HG03175 (cell line): ENCODE data around the gene RILPL2.
"Not testable (repeated sequence)": the region's sequence is repeated elsewhere in the genome, so short reads cannot be mapped to it uniquely, and the experiment has no call there.

Experiments used
- ATAC-seq: cut with Tn5 transposase; IDR thresholded peaks from one replicate; pipeline ENCODE4 v1.9.1; 2021; ENCODE audit warnings: mild to moderate bottlenecking, moderate library complexity; ENCODE audit not compliant: unreplicated experiment

The RILPL2 gene

DNA sequence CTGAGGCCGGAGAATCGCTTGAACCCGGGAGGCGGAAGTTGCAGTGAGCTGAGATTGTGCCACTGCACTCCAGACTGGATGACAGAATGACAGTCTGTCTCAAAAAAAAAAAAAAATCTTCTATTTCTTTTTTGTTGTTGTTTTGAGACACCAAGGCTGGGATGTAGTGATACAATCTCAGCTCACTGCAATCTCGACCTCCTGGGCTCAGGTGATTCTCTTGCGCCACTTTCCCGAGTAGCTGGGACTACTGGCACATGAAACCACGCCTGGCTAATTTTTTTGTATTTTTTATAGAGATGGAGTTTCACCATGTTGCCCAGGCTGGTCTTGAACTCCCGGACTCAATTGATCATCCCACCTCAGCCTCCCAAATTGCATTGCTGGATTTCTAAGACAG, 14.2 kb upstream of the RILPL2 start:
- no peak for ATAC-seq

DNA sequence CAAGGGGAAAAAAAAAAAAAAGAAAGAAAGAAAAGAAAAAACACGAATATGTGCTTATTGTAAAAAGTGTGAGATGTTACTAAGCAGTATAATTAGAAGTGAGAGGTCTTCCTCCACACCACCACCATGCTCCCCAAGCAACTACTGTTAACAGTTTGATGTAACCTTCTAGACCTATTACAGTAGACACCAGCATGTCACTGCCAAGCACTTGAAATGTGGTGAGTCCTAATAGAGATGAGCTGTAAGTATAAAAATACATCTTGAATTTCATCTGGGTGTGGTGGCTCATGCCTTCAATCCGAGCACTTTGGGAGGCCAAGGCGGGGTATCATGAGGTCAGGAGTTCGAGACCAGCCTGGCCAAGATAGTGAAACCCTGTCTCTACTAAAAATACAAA, 13.4 kb upstream of the RILPL2 start:
- ATAC-seq = no peak

DNA sequence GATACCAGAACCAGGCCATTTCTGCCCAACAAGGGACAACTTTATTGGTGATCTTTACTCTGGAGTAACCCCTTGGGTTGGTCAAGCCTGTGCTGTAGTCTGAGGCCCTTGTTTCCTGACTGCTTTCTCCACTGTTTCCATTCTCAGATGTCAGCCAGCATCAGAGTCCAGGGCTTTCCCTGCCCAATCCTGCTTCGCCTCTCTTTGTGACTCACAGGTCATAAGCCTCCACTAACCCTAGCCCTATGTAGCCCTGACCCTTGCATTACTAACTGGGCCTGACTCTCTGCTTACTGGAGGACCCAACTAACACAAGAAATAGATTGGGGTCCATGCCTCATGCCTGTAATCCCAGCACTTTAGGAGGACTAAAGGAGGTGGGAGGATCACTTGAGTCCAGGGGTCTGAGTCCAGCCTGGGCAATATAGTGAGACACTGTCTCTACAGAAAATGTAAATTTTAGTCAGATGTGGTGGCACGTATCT, 12.8 kb upstream of the RILPL2 start:
- ATAC-seq = no peak

DNA sequence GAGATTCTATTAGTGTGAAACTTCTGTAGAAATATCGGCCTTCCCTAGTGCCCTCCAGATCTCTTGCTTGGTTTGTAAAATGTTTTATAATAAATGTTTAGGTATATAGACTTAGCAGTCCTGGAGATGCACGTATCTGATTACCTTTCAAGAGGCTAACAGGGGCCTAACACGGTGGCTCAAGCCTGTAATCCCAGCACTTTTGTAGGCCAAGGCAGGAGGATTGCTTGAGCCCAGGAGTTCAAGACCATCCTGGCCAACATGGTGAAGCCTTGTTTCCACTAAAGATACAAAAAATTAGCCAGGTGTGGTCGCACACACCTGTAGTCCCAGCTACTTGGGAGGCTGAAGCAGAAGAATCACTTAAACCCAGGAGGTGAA, 9.8 kb upstream of the RILPL2 start:
- ATAC-seq = no peak

DNA sequence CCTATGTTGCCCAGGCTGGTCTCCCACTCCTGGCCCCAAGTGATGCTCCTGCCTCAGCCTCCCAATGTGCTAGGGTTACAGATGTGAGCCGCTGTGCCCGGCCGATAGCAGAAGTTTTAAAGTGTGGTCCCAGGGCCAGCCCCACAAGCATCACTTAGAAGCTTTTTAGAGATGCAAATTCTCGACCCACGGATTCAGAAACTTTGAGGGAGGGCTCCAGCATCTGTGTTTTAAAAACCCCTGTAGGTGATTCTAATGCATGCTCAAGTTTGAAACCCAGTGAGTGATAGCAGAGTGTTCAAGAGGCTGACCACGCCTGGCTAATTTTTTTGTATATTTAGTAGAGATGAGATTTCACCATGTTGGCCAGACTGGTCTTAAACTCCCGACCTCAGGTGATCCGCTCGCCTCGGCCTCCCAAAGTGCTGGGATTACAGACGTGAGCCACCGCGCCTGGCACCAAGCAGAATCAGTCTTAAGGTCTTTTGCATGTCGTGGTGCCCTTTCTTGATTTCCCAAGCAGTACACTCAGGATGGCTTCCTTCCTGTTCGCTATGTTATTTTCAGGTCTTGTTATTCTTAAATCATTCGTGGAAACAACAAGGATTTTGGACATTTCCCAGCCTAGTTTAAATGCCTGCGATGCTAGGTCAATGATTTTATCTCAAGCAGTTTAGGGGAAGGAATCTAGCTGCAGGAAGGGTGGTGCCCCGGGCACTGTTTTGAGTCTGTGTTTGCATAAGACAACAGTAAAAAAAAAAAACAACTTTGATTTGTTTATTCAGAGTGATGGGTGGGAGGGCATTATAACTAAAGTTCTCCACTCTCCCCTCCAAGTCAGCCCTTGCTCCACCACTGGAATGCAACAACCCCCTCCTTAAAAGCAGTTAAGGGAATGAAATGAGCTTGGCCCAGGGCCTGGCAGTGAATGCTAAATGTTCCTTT, 9.2 kb upstream of the RILPL2 start:
- ATAC-seq = no peak

DNA sequence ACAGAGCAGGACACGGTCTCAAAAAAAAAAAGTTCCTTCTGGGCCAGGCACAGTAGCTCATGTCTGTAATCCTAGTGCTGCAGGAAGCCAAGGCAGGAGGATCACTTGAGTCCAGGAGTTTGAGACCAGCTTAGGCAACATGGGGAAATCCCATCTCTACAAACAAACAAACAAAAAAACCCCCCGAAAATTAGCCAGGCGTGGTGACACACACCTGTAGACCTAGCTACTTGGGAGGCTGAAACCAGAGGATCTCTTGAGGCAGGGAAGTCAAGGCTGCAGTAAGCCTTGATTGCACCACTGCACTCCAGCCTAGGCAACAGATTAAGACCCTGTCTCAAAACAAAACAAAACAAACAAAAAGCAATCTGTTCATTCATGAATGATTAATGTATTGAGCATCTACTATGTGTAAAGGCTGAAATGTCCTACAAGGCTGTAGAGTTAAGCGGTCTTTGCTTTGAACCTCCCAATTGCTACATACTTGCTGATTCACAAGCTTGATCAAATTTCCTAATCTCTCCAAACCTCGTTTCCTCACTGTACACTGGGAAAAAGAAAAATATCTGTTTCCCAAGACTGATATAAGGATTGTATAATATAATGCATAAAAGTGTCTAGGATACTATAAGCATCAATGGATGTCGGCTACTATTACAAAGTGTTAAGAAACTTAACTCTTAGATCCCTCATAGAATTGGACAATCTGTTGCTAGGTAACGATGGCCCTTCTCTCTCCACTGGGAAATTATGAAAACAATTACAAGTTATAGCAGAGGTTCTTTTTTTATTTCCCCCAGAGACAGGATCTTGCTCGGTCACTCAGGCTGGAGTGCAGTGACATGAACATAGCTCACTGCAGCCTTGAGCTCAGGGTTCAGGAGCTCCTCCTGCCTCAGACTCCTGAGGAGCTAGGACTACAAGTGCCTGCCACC, 7.9 kb upstream of the RILPL2 start:
- no peak for ATAC-seq

DNA sequence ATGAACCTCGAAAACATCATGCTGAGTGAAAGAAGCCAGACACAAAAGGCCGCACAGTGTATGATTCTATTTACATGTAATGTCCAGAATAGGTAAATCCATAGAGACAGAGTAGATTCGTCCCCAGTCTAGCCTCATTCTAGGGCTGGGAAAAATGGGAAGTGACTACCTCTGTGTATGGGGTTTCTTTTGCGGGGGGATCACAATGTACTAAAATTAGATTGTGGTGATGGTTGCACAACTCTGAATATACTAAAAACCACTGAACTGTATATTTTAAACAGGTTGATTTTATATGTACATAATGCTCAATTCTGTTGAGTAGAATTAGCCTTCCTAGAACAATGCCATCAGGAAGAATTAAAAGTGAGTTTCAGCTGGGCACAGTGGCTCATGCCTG, 6.3 kb upstream of the RILPL2 start:
- ATAC-seq = no peak

DNA sequence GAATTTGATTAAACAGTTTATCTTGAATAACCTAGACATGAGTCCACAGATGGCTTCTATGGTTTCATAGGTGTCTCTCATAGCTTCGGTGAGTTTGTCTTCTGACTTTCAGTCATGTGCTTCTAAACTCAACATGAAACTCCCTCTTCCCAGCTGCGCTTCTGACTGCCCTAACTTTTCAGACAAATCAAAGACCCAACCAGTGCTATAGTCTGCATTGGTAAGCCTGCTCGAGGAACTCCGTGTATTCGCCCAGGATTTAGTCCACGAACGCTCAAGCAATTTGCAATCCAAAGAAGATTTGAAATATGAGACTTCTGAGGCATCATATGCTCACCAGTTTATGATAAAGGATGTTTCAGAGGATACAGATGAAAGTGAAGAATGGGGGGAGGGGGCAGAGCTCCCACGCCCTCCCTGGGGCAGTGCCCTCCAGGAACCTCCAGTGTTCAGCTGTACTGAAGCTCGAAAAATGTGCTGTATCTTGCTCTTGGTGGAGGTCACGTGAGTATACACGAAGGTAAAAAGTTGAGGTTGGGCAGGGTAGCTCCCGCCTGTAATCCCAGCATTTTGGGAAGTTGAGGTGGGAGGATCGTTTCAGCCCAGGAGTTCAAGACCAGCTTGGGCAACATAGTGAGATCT, 5.2 kb upstream of the RILPL2 start:
- ATAC-seq = peak; percentile 36

DNA sequence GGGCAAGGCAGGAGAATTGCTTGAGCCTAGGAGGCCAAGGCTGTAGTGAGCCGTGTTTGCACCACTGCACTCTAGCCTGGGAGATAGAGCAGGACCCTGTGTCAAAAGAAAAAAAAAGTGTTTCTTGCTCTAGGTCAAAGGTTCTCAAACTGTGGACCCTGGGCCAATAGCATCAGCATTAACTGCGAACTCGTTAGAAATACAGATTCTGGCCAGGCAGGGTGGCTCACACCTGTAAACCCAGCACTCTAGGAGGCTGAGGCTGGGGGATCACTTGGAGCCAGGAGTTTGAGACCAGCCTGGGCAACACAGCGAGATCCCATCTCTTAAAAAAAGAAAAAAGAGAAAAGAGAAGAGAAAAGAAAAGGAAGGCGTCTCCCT, 858 bp downstream of the RILPL2 start:
- ATAC-seq = no peak

DNA sequence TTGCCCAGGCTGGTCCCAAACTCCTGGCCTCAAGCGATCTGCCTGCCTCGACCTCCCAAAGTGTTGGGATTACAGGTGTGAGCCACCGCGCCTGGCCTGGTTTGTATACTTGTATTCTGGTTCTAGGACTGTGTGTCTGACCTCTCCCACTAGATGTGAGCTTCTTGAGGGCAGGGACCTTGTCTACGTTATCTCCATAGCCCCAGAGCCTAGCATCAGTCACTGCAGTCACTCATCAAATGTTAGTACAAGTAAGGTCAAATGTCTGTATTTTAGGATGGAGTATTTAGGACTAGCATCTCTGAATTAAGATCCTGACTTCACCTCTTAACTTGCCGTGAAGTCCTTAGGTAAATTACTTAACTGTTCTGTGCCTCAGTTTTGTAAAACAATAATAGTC, 2.9 kb downstream of the RILPL2 start:
- ATAC-seq = no peak

DNA sequence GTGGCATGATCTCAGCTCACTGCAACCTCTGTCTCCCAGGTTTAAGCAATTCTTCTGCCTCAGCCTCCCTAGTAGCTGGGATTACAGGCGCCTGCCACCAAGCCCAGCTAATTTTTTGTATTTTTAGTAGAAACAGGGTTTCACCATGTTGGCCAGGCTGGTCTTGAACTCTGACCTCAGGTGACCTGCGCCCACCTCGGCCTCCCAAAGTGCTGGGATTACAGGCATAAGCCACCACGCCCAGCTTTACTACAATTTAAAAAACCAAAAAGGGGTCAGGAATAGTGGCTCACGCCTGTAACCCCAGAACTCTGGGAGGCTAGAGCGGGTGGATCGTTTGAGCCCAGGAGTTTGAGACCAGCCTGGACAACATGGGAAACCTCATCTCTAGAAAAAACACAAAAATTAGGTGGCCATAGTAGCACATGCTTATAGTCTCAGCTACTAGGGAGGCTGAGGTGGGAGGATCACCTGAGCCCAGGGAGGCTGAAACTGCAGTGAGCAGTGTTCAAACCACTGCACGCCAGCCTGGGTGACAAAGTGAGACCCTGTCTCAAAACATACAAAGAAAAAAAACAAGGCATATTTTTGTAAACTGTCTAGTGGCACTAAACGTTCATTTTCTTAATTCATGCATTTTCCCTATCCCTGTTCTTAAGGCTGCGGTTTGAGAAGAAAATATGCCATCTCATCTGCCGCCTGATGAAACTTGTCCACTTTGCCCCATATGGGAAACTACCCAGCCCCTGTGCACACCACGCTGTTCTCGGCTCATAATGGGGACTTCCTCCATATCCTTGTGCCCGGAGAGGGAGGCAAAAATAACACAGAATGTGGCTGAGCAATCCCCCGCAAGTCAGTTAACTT, 4.3 kb downstream of the RILPL2 start:
- not testable (repeated sequence) for ATAC-seq

DNA sequence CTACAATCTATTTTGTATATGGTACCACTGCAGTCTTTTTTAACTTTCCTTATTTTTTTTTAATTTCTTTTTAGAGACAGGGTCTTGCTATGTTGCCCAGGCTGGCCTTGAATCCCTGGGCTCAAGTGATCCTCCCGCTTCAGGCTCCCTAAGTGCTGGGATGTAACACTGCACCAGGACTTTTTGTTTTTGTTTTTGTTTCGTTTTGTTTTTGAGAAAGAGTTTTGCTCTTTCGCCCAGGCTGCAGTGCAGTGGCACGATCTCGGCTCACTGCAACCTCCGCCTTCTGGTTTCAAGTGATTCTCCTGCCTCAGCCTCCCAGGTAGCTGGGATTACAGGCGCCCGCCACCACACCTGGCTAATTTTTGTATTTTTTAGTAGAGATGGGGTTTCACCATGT, 7.4 kb downstream of the RILPL2 start:
- ATAC-seq = not testable (repeated sequence)

DNA sequence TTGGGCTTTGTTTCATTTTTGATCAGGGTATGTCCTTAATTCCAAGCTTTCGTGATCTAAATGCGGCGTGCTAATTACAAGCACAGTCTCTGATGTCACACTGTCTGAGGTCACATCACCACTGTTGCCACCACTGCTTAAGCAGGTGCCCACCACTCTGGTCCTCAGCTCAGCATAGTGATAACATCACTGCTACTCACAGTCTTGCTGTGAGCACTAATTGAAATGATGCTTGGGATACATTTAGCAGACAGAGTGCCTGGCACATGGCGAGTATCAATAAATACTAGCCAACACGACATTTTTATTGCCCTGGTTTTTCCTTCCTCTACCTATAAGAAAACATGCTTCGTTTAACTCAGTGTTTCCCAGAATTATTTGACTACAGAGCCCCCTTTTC, 7.9 kb downstream of the RILPL2 start:
- ATAC-seq = no peak

DNA sequence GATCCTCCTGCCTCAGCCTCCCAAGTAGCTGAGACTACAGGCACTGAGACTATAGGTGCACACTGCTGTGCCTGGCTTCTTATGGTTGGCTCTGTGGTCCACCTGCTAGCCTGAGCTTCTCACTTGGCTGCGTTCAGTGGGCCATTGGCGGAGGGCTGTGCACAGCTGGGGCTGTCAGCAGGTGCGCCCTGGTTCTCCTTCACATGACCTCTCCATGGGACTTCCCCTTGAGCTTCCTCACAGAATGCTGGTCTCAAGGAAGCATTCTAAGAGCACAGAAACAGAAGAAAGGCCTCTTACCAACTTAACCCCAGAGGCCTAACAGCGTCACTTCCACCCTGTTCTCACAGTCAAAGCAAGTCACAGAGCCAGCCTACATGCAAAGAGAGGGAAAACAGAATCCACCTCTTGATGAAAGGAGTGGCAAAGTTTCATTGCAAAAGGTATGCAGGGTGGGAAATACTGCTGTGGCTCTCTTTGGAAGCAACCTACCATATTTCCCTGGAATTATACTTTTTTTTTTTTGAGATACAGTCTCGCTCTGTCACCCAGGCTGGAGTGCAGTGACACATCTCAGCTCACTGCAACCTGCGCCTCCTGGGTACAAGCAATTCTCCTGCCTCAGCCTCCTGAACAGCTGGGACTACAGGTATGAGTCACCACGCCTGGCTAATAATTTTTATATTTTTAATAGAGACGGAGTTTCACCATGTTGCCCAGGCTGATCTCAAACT, 9.3 kb downstream of the RILPL2 start:
- peak; percentile 92 for ATAC-seq

DNA sequence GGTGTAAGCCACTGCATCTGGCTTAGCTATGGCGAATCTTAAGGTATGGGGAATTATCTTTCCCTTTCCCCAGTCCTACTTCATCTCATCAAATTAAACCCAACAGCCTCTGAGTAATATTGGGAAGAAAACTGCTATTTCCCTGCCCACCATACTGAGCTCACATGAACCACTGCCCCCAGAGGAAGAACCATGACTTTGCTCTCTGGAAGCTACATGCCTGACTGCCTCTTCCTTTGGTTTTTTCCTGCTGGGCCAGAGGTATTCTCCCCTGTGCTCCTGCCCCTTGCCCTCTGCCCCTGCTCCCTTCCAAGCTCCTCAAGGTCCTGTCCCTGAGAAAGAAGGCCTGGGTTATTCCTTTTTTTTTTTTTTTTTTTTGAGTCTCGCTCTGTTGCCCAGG, 15.2 kb downstream of the RILPL2 start:
- no peak for ATAC-seq

DNA sequence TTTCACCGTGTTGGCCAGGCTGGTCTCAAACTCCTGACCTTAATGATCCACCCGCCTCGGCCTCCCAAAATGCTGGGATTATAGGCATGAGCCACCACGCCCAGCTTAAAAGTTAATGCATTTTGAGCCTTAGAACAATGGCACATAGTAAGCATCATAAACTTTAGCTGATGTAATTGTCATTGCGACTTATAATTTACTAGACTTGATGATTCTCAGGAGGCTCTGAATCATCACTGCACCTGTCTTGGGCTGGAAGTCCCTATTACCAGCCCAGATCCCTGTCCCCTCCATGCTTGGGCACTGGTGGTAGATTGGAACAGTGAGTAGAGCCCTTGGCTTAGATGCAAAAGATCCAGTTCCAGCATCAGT, 26.5 kb downstream of the RILPL2 start:
- no peak for ATAC-seq

DNA sequence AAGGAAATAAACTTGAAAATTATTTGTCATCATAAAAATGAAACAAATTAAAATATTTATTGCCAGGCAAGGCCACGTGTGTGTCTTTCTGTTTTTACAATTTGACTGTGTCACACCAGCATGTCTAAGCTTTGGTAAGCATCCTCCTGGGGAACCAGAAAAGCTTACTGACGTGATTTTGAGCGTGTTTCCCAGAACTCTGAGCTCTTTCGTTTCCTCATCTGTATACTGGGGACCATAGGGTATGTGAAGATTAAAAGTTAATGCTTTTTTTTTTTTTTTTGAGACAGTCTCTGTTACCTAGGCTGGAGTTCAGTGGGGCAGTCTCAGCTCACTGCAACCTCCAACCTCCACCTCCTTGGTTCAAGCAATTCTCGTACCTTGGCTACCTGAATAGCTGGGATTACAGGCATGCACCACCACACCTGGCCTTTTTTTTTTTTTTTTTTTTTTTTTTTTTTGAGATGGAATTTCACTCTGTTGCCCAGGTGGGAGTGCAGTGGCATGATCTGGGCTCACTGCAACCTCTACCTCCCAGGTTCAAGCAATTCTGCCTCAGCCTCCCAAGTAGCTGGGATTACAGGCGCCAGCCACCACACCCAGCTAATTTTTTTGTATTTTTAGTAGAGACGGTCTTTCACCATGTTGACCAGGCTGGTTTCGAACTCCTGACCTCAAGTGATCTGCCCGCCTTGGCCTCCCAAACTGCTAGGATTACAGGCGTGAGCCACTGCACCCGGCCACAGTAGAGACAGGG, 27.0 kb downstream of the RILPL2 start:
- ATAC-seq = not testable (repeated sequence)

DNA sequence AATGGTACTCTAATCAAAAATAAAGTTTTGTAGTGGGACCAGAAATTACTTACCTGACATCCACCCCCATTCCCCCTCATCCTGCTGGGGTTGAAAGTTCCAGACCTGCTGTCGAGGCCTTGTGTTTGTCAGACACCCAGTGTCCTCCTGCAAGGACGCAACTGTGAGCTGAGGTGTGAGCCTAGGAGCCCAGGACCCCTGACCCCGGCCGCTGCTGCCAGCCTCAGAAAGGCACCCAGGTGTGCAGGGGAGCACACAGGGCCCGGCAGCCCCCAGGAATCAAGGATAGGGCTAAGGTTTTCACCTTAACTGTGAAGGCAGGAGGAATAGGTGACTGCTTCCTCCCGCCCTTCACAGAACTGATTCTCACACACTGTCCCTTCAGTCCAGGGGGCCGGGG, 27.9 kb downstream of the RILPL2 start:
- ATAC-seq = not testable (repeated sequence)

DNA sequence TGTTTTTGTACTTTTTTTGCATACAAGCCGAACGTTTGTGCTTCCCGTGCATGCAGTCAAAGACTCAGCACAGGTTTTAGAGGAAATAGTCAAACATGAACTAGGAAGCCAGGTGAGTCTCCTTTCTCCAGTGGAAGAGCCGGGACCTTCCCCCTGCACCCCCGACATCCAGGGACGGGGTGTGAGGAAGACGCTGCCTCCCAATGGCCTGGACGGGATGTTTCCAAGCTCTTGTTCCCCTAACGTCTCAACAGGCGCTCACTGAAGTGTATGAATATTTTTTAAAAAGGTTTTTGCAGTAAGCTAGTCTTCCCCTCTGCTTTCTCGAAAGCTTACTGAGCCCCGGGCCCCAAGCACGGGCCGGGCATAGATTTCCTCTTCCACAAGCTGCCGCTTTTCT, 28.6 kb downstream of the RILPL2 start:
- not testable (repeated sequence) for ATAC-seq
